ENCODE measurements around the gene LHFPL6. TPM values are rescaled to one million over a fixed set of nuclear protein-coding genes. Genes with fewer than 3 reads are reported as not detected.

LHFPL6 gene
- total RNA-seq, 1 donor from 2014 or later, result 54.8 TPM

DNA sequence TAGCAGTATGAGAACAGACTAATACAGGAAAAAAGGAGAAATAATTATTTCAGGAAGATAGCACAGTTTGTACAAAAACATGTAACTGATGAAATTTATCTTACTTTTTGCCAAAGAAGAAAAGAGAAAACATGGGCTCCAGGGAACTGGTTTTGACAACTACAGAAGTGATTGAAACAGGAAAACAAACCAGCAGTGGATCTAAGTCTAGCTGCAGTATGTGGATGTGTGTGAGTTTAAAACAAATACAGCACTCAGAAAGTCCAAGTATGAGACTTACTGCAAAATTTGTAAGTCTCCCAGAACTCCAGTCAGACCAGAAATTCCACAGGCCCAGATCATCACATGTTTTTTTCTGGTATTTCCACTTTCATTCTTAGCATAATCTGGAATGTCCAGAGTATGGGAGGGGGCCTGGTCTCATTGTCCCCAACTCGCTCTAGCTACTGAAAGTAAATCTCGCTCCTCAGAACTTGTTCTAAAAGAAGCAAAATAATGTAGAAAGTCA lies 305.3 kb downstream of the LHFPL6 start:
- Histone ChIP-seq H3K27me3 (no peaks in the 10 kb centered on the region), H3K4me3 (no peak overlapping the region), H3K27ac (no peak overlapping the region), H3K4me1 (no peaks in the 10 kb centered on the region), H3K9me3 (no peaks in the 10 kb centered on the region), H3K36me3 (no peaks in the 10 kb centered on the region)
- intact Hi-C loops (cut with DNase I), result no loop called here
- no peak for TF ChIP-seq POLR2A (IDR thresholded peaks at IDR 0.05)
- TF ChIP-seq POLR2AphosphoS5 (IDR thresholded peaks at IDR 0.05; ENCODE audit: insufficient read depth in 1 of 2, low read depth in 1 of 2), result no peak
- TF ChIP-seq, protein P1, sequence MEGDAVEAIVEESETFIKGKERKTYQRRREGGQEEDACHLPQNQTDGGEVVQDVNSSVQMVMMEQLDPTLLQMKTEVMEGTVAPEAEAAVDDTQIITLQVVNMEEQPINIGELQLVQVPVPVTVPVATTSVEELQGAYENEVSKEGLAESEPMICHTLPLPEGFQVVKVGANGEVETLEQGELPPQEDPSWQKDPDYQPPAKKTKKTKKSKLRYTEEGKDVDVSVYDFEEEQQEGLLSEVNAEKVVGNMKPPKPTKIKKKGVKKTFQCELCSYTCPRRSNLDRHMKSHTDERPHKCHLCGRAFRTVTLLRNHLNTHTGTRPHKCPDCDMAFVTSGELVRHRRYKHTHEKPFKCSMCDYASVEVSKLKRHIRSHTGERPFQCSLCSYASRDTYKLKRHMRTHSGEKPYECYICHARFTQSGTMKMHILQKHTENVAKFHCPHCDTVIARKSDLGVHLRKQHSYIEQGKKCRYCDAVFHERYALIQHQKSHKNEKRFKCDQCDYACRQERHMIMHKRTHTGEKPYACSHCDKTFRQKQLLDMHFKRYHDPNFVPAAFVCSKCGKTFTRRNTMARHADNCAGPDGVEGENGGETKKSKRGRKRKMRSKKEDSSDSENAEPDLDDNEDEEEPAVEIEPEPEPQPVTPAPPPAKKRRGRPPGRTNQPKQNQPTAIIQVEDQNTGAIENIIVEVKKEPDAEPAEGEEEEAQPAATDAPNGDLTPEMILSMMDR (IDR thresholded peaks at IDR 0.05), result no peak
- no peak for DNase-seq (ENCODE audit: extremely low spot score in 2 of 2)

DNA sequence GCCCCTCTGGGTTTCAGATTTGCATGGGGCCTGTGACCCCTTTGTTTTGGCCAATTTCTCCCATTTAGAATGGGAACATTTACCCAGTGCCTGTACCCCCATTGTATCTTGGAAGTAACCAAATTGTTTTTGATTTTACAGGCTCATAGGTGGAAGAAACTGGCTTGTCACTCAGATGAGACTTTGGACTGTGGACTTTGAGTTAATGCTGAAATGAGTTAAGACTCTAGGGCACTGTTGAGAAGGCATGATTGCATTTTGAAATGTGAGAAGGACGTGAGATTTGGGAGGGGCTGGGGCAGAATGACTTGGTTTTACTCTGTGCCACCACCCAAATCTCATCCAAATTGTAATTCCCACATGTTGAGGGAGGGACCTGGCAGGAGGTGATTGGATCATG lies 306.0 kb downstream of the LHFPL6 start:
- H3K9me3 ChIP-seq, result no peaks in the 10 kb centered on the region
- no peaks in the 10 kb centered on the region for H3K27me3 ChIP-seq
- intact Hi-C loops (cut with DNase I), result no loop called here
- H3K4me3 ChIP-seq, result no peak overlapping the region
- no peak for DNase-seq (ENCODE audit: extremely low spot score in 2 of 2)
- no peaks in the 10 kb centered on the region for H3K4me1 ChIP-seq
- no peaks in the 10 kb centered on the region for H3K36me3 ChIP-seq
- no peak overlapping the region for H3K27ac ChIP-seq
- TF ChIP-seq, protein P1 (IDR thresholded peaks at IDR 0.05), result no peak
- TF ChIP-seq POLR2AphosphoS5 (IDR thresholded peaks at IDR 0.05; ENCODE audit: insufficient read depth in 1 of 2, low read depth in 1 of 2) (no peak), POLR2A (IDR thresholded peaks at IDR 0.05) (no peak)

DNA sequence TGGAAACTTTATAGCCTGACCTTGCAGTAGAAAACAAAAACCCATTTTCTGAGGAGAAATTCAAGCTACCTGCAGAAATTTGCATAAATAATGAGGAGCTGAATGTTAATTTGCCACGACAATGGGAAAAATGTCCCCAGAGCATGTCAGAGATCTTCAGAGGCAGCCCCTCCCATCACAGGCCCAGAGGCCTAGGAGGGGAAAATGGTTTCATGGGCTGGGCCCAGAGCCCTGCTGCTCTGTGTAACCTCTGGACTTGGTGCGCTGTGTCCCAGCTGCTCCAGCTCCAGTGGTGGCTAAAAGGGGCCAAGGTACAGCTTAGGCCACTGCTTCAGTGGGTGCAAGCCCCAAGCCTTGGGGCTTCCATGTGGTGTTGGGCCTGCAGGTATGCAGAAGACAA lies 306.8 kb downstream of the LHFPL6 start:
- no peak overlapping the region for H3K27ac ChIP-seq
- TF ChIP-seq, protein P1 (IDR thresholded peaks at IDR 0.05), result no peak
- TF ChIP-seq POLR2AphosphoS5 (IDR thresholded peaks at IDR 0.05; ENCODE audit: insufficient read depth in 1 of 2, low read depth in 1 of 2) (no peak), POLR2A (IDR thresholded peaks at IDR 0.05) (no peak)
- H3K36me3 ChIP-seq, result no peaks in the 10 kb centered on the region
- intact Hi-C loops (cut with DNase I), result no loop called here
- no peaks in the 10 kb centered on the region for H3K4me1 ChIP-seq
- DNase-seq (ENCODE audit: extremely low spot score in 2 of 2), result no peak
- H3K4me3 ChIP-seq, result no peak overlapping the region
- no peaks in the 10 kb centered on the region for H3K9me3 ChIP-seq
- H3K27me3 ChIP-seq, result no peaks in the 10 kb centered on the region

Other genes with a start within 250 kb of the LHFPL6 start
- gene COG6, start 52.5 kb upstream of the LHFPL6 start, total RNA-seq, result 15.2 TPM

Data from vagina (tissue), 2 donors.